Mesothelial cell of epicardium (in vitro differentiated cells): ENCODE results near the gene MPP2. TPM values are rescaled to one million over a fixed set of nuclear protein-coding genes. Genes with fewer than 3 reads are reported as not detected.

Experiments used
- DNase-seq, 2 experiments: peaks; one replicate each; pipeline ENCODE4 v3.0.0; 2021; ENCODE audit warnings: low spot score in 2 of 2; ENCODE audit not compliant: unreplicated experiment in 2 of 2
- H3K27ac Mint-ChIP-seq: 2 replicates; pipeline ENCODE4 v1.8.0; 2021; ENCODE audit warnings: mixed read lengths
- H3K27me3 Mint-ChIP-seq: 2 replicates; pipeline ENCODE4 v1.8.0; 2021; ENCODE audit warnings: low read depth, mixed read lengths
- H3K36me3 Mint-ChIP-seq: 2 replicates; pipeline ENCODE4 v1.8.0; 2021; ENCODE audit warnings: mixed read lengths
- H3K4me1 Mint-ChIP-seq: 2 replicates; pipeline ENCODE4 v1.8.0; 2021; ENCODE audit warnings: mixed read lengths
- H3K4me3 Mint-ChIP-seq: 2 replicates; pipeline ENCODE4 v1.8.0; 2021; ENCODE audit warnings: mild to moderate bottlenecking, moderate library complexity, mixed read lengths
- H3K9me3 Mint-ChIP-seq: 2 replicates; pipeline ENCODE4 v1.8.0; 2021; ENCODE audit warnings: mixed read lengths
- CTCF ChIP-seq: fragments of 200-600 bp; sonication (generic); IDR thresholded peaks from one replicate; pipeline ENCODE4 v1.5.0; 2021; ENCODE audit warnings: antibody characterized with exemption; ENCODE audit not compliant: unreplicated experiment
- total RNA-seq: library from RNA; stranded (reverse); gene quantifications from 3 replicates; pipeline ENCODE4 v1.2.1, GENCODE V29; 2021

MPP2 gene
- total RNA-seq, 1 donor from 2014 or later: 14.1 TPM

GRCh38 chr17:43830510-43831140, 76.7 kb downstream of the MPP2 start:
- peaks cover 26% of the 10 kb centered on the region for H3K36me3 Mint-ChIP-seq

GRCh38 chr17:43829738-43830137, 77.6 kb downstream of the MPP2 start:
- H3K4me1 Mint-ChIP-seq: peaks cover 19% of the 10 kb centered on the region
- H3K4me3 Mint-ChIP-seq: no peak overlapping the region
- TF ChIP-seq CTCF: no peak
- no peak for DNase-seq
- peaks cover 6% of the 10 kb centered on the region for H3K27me3 Mint-ChIP-seq
- H3K36me3 Mint-ChIP-seq: peaks cover 28% of the 10 kb centered on the region
- H3K27ac Mint-ChIP-seq: no peak overlapping the region
- peaks cover 6% of the 10 kb centered on the region for H3K9me3 Mint-ChIP-seq

More at GRCh38 chr17:43830510-43831140, 76.7 kb downstream of the MPP2 start:
- H3K27me3 Mint-ChIP-seq: peaks cover 6% of the 10 kb centered on the region
- H3K4me1 Mint-ChIP-seq: peaks cover 19% of the 10 kb centered on the region
- H3K27ac Mint-ChIP-seq: no peak overlapping the region
- H3K9me3 Mint-ChIP-seq: peaks cover 6% of the 10 kb centered on the region
- no peak for DNase-seq
- H3K4me3 Mint-ChIP-seq: peak overlapping the region; percentile 77
- TF ChIP-seq CTCF: no peak

GRCh38 chr17:43827596-43827995, 79.7 kb downstream of the MPP2 start:
- H3K36me3 Mint-ChIP-seq: peaks cover 37% of the 10 kb centered on the region
- no peak for DNase-seq
- H3K4me1 Mint-ChIP-seq: peaks cover 11% of the 10 kb centered on the region
- no peak overlapping the region for H3K27ac Mint-ChIP-seq
- no peaks in the 10 kb centered on the region for H3K9me3 Mint-ChIP-seq
- H3K27me3 Mint-ChIP-seq: peaks cover 3% of the 10 kb centered on the region
- no peak overlapping the region for H3K4me3 Mint-ChIP-seq
- no peak for TF ChIP-seq CTCF

GRCh38 chr17:43826206-43826605, 81.1 kb downstream of the MPP2 start:
- Mint-ChIP-seq H3K27me3 (peaks cover 3% of the 10 kb centered on the region), H3K36me3 (peaks cover 41% of the 10 kb centered on the region), H3K9me3 (no peaks in the 10 kb centered on the region), H3K4me1 (peaks cover under 1% of the 10 kb centered on the region), H3K4me3 (no peak overlapping the region), H3K27ac (no peak overlapping the region)
- no peak for DNase-seq
- no peak for TF ChIP-seq CTCF

GRCh38 chr17:43825567-43825966, 81.8 kb downstream of the MPP2 start:
- Mint-ChIP-seq H3K4me3 (no peak overlapping the region), H3K9me3 (no peaks in the 10 kb centered on the region), H3K27ac (no peak overlapping the region), H3K4me1 (no peaks in the 10 kb centered on the region), H3K27me3 (no peaks in the 10 kb centered on the region), H3K36me3 (peaks cover 39% of the 10 kb centered on the region)
- DNase-seq: no peak
- TF ChIP-seq CTCF: no peak

Other genes starting within 250 kb of the MPP2 start
- 1.2 to 1.8 TPM (median 1.2 TPM) in 3 replicates for gene MEOX1, start 245.6 kb downstream of the MPP2 start, total RNA-seq
- 0.23 to 0.33 TPM (median 0.27 TPM) in 3 replicates for gene SOST, start 148.7 kb downstream of the MPP2 start, total RNA-seq
- gene DUSP3, start 128.6 kb downstream of the MPP2 start, total RNA-seq: 41.9 to 45.0 TPM (median 42.8 TPM) in 3 replicates
- 0.07 TPM in 1 of 3 replicates, not detected in the others for gene CFAP97D1, start 127.1 kb downstream of the MPP2 start, total RNA-seq
- 22.9 to 24.3 TPM (median 22.9 TPM) in 3 replicates for gene MPP3, start 74.4 kb downstream of the MPP2 start, total RNA-seq
- 0.18 TPM in 1 of 3 replicates, not detected in the others for gene CD300LG, start 60.4 kb downstream of the MPP2 start, total RNA-seq
- gene PPY, start 34.9 kb upstream of the MPP2 start, total RNA-seq: not detected in 3 replicates
- not detected in 3 replicates for gene PYY, start 46.4 kb upstream of the MPP2 start, total RNA-seq
- 0.42 to 0.88 TPM (median 0.82 TPM) in 3 replicates for gene NAGS, start 97.1 kb upstream of the MPP2 start, total RNA-seq
- 34.2 to 36.4 TPM (median 35.8 TPM) in 3 replicates for gene TMEM101, start 107.4 kb upstream of the MPP2 start, total RNA-seq
- gene LSM12, start 159.1 kb upstream of the MPP2 start, total RNA-seq: 51.4 to 60.8 TPM (median 58.0 TPM) in 3 replicates
- 58.3 to 63.2 TPM (median 61.4 TPM) in 3 replicates for gene G6PC3, start 163.2 kb upstream of the MPP2 start, total RNA-seq
- gene HDAC5, start 216.1 kb upstream of the MPP2 start, total RNA-seq: 33.4 to 34.1 TPM (median 33.5 TPM) in 3 replicates
- gene HROB, start 234.4 kb upstream of the MPP2 start, total RNA-seq: 6.0 to 6.4 TPM (median 6.2 TPM) in 3 replicates